NCI-H2171 treated with DMSO at 0.1 percent for 48 hours (cell line): ENCODE data around the gene STMP1.
"Not testable (repeated sequence)": the region's sequence is repeated elsewhere in the genome, so short reads cannot be mapped to it uniquely, and the experiment has no call there.

Experiments
- DNase-seq: peaks from one replicate; lab custom pipeline; 2025; lab: John Stamatoyannopoulos, UW

The STMP1 gene

DNA sequence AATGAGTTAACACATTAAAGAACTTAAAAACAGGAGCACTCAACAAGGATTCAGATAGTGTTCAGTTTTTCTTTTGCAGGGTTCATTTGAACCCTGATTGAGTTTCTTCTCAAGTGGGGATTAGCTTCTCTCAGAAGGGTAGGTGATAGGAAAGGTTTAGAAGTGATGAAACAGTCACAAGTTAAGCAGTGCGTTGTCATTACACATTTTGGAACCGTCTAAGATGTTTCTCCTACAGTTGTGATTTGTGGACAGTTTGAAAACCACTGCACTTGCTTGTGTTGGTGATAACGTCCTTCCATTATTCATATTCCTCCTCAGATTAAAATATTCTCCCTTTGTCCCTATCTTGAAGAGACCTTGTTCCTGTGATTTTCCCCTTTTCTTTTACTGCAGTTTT, 2.7 kb downstream of the STMP1 start:
- DNase-seq = no peak

- DNase-seq = no peak
Observed at GRCh38 chr7:135666156-135666555, 3.8 kb downstream of the STMP1 start.

- DNase-seq = no peak
Observed at GRCh38 chr7:135666846-135667245, 4.5 kb downstream of the STMP1 start.

DNA sequence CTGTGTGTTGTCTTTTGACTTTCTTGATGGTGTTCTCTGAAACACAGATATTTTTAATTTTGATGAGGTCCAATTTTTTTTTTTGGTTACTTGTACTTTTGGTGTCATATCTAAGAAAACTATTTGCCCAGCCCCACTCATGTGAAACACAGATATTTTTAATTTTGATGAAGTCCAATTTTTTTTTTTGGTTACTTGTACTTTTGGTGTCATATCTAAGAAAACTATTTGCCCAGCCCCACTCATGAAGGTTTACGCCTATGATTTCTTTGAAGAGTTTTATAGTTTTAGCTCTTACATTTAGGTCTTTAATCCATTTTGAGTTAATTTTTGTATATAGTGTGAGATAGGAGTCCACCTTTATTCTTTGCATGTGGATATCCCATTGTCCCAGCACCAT, 5.3 kb downstream of the STMP1 start:
- DNase-seq = not testable (repeated sequence)

DNA sequence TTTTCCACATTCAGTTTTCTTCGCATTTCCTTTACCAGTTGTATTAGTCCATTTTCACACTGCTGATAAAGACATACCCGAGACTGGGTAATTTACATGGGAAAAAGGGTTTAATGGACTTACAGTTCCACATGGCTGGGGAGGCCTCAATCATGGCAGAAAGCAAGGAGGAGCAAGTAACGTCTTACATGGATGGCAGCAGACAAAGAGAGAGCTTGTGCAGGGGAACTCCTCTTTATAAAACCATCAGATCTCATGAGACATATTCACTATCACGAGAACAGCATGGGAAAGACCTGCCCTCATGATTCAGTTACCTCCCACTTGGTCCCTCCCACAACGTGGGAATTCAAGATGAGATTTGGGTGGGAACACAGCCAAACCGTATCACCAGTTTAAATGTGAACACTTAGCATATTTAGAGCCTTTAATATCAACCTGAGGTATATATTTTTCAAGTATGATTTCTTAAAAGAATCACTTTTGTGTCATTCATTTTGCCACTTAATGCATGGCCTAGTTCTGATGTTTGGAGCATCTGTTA, 6.6 kb downstream of the STMP1 start:
- DNase-seq = not testable (repeated sequence)

GRCh38 chr7:135669774-135670173, 7.5 kb downstream of the STMP1 start:
- DNase-seq = no peak

DNA sequence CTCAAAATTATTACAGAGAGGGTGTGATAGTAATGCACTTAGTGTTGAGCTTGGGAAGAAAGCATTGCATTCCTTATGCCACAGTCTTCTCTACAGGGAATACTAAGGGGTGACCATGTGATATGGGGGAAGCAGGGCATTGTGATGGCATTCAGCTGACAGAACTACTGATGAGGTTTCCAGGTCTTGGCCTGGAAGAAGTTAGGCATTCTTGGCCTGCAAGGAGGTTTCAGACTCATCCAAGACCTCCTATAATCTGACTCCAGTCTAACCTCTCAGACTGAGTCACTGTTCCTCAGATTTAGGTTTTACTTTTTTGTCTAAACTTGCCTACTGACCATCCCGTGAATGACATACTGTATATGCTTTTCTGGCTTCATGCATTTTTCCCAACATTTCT, 7.9 kb downstream of the STMP1 start:
- DNase-seq = no peak

GRCh38 chr7:135672560-135673359, 10.4 kb downstream of the STMP1 start:
- DNase-seq = peak; percentile 50

DNA sequence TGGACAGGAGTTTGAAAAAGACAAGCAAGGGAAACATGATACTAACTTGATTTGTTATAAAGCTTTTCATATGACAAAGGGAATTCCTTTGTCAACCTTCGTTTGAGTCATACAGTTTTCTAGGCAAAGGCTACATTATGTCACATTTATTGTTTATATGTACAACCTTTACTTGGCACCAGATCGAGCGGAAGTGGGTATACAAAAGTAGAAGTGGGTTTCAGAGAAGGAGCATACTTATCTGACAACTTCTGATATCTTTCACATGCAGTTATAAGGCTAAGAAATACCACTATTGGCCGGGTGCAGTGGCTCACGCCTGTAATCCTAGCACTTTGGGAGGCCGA, 11.0 kb downstream of the STMP1 start:
- no peak for DNase-seq

GRCh38 chr7:135678612-135679575, 16.6 kb downstream of the STMP1 start:
- no peak for DNase-seq

- no peak for DNase-seq
Observed at GRCh38 chr7:135681762-135682161, 19.4 kb downstream of the STMP1 start.

DNA sequence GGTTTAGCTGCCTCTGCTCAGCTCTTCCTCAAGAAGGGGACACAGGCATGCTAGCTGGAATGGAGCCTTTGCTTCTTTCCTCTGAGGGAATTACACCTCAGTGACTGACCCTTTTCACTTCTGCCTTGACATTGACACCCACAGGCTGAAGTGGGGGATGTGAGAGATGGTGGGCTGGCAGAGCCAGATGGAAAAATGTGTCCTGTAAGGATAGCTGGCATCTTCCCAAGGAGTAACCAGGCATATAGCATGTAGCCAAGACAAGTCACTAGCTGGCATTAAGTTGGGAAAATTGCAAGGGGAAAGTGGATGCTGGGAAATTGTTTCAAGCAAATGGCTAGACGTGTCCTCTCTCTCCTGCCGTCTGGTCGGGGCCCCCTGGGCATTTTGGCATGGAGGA, 19.9 kb downstream of the STMP1 start:
- peak; percentile 13 for DNase-seq

DNA sequence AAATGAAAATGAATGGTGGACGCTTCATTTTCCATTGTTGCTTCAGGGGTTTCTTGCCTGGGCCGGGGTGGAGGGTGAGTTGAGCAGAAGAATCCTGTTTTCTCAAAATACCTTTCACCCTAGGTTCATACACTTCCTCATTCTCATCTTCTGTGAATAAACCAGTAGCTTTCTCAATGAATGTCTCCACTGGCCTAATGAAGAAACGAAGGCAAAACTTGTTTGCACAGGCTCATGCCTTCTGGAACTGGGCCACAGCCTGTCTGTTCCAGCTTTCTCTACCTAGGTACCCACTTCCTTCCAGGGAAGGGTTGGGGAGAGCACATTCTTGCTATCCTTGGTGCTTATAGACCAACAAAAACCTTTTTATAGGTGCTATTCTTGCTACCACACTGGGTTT, 21.3 kb downstream of the STMP1 start:
- DNase-seq = no peak

DNA sequence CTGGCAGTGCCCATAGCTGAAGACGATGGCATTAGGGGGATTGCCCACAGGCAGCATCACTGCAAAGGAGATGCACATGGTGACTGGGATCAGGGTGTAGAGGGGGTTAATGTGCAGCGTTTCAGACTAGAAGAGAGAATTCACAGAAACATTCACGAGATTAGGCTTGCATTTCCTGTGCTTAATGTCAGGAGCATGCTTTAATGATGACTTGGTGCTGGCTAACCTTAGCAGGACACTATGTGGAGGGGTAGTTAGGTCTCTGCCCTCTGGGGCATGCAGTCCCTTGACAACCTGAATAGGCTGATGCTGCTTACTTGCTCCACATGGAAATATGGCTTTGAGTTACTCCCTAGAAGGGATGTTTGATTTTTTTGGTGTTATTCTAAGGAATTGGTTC, 21.8 kb downstream of the STMP1 start:
- DNase-seq = no peak

GRCh38 chr7:135684699-135685098, 22.4 kb downstream of the STMP1 start:
- DNase-seq = no peak

DNA sequence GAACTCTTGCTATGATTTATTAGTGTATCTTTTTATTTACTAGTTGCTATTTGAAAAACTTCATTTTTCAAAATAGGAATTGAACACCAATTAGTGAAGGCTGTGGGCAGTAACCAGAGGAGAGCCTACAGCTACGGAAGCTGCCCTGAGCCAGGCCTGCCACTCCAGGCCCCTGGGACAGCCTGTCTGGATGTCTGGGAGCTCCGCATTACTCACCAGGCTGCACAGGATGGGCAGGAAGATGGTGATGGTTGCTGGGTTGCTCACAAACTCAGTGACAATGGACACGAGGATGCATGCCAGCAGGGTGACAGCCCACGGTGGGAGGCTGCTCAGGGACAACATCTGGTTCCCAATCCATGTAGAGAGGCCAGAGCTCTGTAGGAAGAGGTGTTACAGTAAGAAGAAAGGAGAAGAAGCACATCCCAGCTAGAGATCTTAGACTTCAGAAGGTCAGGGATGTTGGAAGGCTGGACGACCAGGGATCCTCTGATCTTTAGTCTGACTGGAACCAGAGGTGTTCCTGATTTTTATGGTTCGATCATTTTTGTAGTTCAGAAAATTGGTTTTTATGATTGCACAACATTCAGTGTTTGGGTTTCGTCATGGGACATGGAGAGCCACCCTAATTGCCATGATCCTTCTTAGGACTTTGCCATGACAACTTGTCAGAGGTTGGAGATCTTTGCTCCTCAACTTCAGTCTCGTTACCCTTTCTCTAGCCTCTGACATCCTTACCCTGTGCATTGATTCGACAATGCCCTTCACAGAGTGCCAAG, 23.2 kb downstream of the STMP1 start:
- DNase-seq = no peak

DNA sequence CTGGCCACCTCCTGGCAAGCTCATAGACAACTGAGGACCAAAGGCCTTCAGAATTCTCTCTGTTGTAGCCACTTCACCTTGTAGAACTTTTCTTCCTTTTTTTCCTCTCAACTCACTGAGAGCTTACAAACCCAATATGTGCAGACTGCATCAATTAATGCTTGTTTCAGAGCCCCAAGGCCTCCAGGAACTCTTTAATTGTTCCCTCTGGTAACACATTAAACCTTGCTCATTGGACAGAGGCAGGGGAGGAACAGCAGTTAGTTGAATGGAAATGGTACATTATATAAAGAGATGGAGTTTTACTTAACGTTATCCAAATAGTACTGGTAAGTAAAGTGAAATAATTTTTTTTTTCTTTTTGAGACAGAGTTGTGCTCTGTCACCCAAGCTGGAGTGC, 25.2 kb downstream of the STMP1 start:
- DNase-seq = no peak

DNA sequence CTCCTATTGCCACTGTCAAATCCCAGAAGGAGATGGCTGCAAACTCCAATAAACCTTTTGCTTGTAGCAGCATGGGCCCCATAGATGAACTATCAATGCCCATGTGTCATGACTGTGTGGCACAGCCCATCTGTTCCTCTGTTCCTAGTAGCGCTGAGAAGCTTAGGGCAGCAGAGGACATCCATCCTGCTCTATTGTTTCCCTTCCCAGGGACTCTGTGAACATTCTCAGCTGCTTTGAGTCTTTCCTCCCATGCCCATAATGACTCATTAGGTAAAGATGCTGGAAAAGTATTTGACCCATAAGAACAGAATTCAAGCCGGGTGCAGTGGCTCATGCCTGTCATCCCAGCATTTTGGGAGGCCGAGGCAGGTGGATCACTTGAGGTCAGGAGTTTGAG, 28.3 kb downstream of the STMP1 start:
- no peak for DNase-seq

GRCh38 chr7:135692055-135692454, 29.7 kb downstream of the STMP1 start:
- no peak for DNase-seq

DNA sequence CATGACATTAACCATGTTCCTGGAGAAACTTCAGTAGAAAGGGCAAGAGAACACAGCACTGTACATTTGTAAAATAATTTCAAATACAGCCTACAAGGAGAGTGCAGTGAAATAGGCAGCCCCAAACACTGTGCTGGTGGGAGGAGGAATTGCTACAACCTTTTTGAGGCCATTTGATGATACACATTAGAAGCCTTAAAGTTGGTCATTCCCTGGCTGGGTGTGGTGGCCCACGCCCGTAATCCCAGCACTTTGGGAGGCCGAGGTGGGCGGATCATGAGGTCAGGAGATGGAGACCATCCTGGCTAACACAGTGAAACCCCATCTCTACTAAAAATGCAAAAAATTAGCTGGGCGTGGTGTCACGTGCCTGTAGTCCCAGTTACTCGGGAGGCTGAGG, 30.3 kb downstream of the STMP1 start:
- not testable (repeated sequence) for DNase-seq

DNA sequence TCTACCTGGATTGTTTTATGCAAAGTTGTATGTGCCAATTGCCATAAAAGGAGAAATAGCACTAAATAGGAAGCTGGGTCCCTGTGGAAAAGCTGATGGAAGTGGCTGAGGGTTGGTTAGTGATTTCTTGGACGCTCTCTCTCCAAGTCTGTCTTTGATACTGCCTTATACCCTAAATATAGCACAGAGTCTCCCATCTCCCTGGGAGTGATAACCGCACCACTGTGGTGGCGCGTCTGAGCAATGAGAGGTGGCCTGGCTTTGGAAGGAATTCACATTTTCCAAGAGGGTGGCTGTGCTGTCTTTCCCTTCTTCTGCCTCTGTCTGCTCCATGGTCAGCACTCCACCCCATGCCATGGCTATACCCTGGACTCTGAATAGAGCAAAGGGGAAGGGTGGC, 31.2 kb downstream of the STMP1 start:
- no peak for DNase-seq
